Epidermal melanocyte (primary cell): Measurements from ENCODE around the gene SPHKAP.
"Not testable (repeated sequence)": the region's sequence is repeated elsewhere in the genome, so short reads cannot be mapped to it uniquely, and the experiment has no call there.

Experiments used
- DNase-seq: peaks from one replicate; pipeline ENCODE4 v3.0.0; 2011; ENCODE audit warnings: low spot score; ENCODE audit not compliant: insufficient read length

SPHKAP gene

GRCh38 chr2:228104215-228104614, 77.3 kb downstream of the SPHKAP start:
- no peak for DNase-seq

GRCh38 chr2:228103379-228103778, 78.1 kb downstream of the SPHKAP start:
- no peak for DNase-seq

GRCh38 chr2:228102949-228103348, 78.5 kb downstream of the SPHKAP start:
- no peak for DNase-seq

GRCh38 chr2:228094377-228094921, 87.0 kb downstream of the SPHKAP start:
- DNase-seq = no peak

- DNase-seq = no peak
These were observed 89.4 kb downstream of the SPHKAP start for GRCh38 chr2:228092056-228092455.

GRCh38 chr2:228086561-228086960, 94.9 kb downstream of the SPHKAP start:
- DNase-seq = peak; percentile 51

- DNase-seq = no peak
These were observed 96.8 kb downstream of the SPHKAP start for GRCh38 chr2:228084717-228085116.

- DNase-seq = no peak
These were observed 98.4 kb downstream of the SPHKAP start for GRCh38 chr2:228083131-228083530.

- no peak for DNase-seq
These were observed 98.9 kb downstream of the SPHKAP start for GRCh38 chr2:228082571-228082970.

GRCh38 chr2:228079194-228079593, 102.3 kb downstream of the SPHKAP start:
- DNase-seq = no peak

GRCh38 chr2:228076695-228077094, 104.8 kb downstream of the SPHKAP start:
- not testable (repeated sequence) for DNase-seq

GRCh38 chr2:228072669-228073068, 108.8 kb downstream of the SPHKAP start:
- DNase-seq = no peak

- DNase-seq = no peak
These were observed 114.2 kb downstream of the SPHKAP start for GRCh38 chr2:228067309-228067708.

- DNase-seq = no peak
These were observed 115.2 kb downstream of the SPHKAP start for GRCh38 chr2:228066126-228066798.

- no peak for DNase-seq
These were observed 115.8 kb downstream of the SPHKAP start for GRCh38 chr2:228065686-228066085.

GRCh38 chr2:228064796-228065315, 116.6 kb downstream of the SPHKAP start:
- DNase-seq = no peak

GRCh38 chr2:228064024-228064423, 117.5 kb downstream of the SPHKAP start:
- no peak for DNase-seq

GRCh38 chr2:228063558-228063957, 117.9 kb downstream of the SPHKAP start:
- DNase-seq = no peak

- no peak for DNase-seq
These were observed 121.8 kb downstream of the SPHKAP start for GRCh38 chr2:228059735-228060134.

- no peak for DNase-seq
These were observed 125.0 kb downstream of the SPHKAP start for GRCh38 chr2:228056293-228057097.

GRCh38 chr2:228048838-228049490, 132.5 kb downstream of the SPHKAP start:
- peak; percentile 58 for DNase-seq

GRCh38 chr2:228040995-228041394, 140.5 kb downstream of the SPHKAP start:
- DNase-seq = no peak
